T-helper 22 cell (primary cell): ENCODE results near the gene NRTN.
"Not testable (repeated sequence)": the region's sequence is repeated elsewhere in the genome, so short reads cannot be mapped to it uniquely, and the experiment has no call there.

Experiments
- DNase-seq: peaks from one replicate; pipeline ENCODE4 v3.0.0-alpha.2; 2020; ENCODE audit warnings: low read depth

NRTN gene, protein sequence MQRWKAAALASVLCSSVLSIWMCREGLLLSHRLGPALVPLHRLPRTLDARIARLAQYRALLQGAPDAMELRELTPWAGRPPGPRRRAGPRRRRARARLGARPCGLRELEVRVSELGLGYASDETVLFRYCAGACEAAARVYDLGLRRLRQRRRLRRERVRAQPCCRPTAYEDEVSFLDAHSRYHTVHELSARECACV

DNA sequence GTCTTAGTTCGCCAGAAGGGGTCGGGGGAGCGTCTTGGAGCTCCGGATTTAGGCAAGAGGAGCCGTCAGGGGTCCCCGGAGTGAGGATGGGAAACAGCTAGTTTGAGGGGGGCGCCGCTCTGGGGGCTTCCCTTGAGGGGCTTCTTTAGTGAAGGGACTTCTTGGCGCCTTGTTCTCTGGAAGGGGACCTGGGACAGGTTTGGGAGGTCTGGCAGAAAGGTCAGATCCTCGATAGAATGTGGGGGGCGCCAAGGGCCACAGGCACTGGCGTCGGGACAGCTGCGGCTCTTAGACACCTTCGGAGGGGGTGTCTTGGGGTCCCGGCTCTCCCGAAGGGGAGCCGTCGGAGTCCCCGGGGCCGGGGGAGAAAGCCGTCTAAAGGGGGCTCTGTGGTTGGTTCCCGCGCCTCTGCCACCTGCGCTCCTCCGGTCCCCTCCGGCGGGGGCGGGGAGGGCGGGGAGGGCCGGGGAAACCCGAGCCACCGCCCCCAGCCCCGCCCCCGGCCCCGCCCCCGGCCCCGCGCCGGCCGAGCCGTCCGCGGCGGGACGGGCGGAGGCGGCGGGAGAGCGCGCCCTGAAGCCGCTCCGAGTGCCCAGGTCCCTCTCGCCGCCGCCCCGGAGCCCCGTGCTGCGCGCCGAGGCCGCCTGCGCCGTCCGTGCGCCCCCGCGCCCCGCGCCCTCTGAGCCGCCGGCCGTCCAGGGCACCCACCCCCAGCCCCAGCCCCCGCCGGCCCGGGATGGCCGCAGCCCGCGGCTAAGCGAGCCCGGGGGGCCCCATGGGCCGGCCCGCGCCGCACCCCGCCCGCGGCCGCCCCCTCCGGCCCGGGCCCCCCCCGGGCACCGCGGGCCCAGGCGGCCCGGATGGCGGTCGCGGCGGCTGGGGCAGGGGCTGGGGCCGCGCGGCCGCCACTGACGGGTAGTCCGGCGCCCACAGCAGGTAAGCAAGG, at the start of gene NRTN:
NRTN (plus strand) TSS at position 552 of the 946 bp plus-strand sequence. CDS start 19,099 bp downstream, outside the sequence.
- peak; percentile 32 for DNase-seq

DNA sequence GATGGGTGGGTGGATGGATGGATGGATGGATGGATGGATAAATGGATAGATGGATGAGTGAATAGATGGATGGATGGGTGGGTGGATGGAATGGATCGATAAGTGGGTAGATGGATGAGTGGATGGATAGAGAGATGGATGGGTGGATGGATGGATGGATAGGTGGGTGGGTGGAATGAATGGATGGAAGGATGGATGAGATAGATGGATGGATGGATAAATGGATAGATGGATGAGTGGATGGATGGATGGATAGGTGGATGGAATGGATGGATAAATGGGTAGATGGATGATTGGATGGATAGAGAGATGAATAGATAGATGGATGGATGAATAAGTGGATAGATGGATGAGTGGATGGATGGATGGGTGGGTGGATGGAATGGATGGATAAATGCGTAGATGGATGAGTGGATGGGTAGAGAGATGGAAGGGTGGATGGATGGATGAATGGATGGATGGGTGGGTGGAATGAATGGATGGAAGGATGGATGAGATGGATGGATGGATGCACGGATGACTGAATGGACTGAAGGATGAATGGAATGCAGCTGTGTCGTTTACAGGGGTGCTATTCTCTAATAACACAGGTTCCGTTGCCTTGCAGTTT, 42.2 kb upstream of the NRTN start:
- DNase-seq = no peak

DNA sequence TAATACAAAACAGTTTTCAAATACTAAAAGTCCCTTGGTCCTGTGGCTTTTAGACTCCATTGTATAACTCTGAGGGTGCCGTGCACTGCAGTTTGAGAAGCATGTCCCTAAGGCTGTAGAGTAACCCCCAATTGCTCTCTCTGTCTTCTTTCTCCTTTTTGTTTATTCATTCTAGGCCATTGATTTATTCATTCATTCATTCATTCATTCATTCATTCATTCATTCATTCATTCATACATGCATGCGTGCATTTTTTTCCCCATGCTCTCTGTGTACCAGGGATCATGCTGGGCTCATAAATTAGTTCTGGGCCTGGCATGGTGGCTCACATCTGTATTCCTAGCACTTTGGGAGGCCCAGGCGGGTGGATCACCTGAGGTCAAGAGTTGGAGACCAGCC, 39.6 kb upstream of the NRTN start:
- no peak for DNase-seq

DNA sequence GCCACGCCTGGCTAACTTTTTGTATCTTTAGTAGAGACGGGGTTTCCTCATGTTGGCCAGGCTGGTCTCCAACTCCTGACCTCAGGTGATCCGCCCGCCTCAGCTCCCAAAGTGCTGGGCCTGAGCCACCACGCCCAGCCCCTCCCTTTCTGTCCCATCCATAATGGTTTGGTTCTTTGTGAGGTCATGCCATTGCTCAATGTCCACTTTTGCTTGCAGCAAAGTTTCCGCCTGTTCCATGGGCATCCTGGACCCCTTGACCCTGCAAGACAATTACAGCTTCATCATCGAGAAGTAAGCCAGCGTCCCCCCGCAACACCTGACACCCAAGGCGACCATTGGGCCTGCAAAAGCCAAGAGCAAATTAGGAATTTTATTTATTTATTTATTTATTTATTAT, 36.9 kb upstream of the NRTN start:
- DNase-seq = no peak

DNA sequence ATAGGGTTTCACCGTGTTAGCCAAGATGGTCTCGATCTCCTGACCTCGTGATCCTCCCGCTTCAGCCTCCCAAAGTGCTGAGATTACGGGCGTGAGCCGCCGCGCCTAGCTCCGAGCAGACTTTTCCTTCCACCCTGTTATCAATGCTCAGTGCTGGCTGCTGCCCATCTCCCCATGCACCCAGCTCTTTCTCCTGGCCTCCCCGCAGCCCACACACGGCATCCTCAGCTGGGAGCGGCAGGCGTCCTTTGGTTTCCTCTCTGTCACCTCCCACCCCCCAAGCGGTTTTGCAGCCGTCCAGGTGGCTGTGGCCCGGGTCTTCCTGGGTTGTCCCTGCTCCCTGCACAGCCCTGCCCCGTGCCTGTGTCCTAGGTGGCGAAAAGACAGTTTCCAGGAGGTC, 32.5 kb upstream of the NRTN start:
- DNase-seq = no peak

DNA sequence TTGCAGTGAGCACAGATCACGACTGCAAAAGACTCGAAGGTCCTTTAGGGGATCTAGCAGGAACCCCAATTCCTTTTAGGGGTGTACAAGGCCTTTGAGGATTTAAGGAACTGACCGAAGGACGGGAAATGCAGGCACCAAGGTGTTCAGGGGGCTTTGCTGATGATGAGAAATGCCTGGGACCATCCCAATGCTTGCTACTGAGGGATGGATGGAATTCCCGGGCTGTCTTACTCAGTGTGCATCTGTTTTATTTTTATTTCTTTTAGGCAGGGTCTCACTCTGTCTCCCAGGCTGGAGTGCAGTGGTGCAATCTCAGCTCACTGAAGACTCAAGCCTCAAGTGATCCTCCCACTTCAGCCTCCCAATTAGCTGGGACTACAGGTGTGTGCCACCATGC, 31.6 kb upstream of the NRTN start:
- DNase-seq = no peak

DNA sequence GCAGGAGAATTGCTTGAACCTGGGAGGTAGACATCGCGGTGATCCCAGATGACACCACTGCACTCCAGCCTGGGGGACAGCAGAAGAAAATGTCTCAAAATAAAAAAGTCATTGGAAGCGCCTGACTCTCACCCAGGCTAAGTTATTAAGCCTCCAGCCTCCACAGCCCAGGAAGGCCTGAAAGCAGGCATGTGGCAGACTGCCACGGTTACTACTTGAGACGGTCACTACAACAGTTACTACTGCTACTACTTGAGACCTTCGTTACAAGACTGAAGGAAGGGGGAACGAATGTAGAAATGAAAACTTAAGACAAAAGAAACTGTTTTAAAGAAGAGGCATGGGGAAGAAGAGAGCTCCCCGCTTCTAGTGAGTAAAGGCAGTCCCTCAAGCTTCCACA, 29.9 kb upstream of the NRTN start:
- DNase-seq = no peak

DNA sequence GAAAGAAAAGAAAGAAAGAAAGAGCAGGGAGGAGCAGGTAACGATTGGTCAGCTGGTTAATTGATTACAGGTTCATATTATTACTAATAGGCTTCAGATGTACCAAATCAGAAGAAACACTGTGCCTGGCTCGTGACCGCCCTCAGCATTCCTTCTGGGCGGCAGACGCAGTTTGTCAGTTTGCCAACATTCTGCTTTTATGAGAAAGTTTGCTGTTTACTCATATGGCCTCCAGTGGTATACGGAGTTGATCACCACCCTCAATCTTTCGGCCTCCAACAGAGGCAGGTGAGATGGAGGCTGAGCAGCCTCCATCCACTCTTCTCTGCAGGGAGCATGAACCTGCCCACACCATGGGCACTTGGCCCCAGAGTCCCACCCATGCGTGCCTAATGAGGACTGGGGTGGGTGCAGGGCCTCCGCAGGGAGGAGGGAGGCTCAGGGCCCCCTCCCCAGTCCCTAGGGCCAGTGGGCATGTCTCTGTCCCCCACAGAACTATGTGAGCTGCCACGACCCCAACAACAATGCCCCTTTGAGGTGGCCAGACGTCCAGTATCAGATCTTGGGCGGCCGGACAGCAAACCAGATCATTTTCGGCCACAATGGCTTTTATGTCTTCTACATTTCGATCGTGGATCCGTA, 29.1 kb upstream of the NRTN start:
- DNase-seq = no peak

DNA sequence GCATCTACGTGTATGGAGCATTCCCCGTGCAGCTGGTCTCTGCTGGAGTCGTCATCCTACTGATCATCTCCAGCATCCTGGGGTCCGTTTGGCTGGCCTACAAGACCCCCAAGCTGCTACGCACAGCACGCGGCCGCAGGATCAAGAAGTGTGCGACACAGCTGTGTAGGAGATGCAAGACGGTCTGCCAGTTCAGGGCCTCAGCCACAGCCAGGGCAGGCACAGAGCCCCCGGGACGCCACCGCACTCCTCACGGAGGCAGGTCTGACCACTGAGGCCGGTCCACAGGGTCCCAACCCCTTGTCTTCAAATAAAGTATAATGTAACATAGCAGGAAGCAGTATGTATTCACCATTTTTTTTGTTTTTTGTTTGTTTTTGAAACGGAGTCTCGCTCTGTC, 26.5 kb upstream of the NRTN start:
- no peak for DNase-seq

DNA sequence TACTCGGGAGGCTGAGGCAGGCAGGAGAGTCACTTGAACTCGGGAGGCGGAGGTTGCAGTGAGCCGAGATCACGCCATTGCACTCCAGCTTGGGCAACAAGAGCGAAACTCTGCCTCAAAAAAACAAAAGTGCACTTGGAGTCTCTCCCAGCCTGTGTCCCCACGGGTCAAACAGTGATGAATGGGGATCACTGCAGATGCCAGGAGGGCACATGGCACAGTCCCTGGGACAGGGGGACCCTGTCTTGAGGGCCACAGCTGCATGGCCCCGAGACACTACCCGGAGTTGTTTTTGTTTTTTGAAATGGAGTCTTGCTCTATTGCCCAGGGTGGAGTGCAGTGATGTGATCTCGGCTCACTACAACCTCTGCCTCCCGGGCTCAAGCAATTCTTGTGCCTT, 24.0 kb upstream of the NRTN start:
- DNase-seq = not testable (repeated sequence)

DNA sequence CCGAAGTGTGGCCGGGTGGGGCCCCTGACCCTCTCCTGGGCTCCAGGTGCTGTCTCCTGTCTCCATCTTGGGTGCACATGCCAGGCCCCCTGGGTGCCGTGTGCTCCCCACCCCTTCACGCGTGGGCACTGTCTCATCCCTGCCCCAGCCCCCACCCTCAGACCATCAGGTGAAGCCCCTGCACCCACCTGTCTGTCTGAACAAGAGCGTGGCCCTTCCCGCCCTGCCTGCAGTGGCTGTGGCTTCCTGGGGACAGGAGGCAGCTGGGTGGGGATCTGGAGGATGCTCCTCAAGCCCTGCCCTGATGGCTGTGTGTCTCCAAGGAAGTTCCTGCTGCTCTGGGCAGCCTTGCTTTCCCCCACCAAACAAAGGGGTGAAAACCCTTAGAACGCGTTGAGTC, 22.5 kb upstream of the NRTN start:
- DNase-seq = no peak

DNA sequence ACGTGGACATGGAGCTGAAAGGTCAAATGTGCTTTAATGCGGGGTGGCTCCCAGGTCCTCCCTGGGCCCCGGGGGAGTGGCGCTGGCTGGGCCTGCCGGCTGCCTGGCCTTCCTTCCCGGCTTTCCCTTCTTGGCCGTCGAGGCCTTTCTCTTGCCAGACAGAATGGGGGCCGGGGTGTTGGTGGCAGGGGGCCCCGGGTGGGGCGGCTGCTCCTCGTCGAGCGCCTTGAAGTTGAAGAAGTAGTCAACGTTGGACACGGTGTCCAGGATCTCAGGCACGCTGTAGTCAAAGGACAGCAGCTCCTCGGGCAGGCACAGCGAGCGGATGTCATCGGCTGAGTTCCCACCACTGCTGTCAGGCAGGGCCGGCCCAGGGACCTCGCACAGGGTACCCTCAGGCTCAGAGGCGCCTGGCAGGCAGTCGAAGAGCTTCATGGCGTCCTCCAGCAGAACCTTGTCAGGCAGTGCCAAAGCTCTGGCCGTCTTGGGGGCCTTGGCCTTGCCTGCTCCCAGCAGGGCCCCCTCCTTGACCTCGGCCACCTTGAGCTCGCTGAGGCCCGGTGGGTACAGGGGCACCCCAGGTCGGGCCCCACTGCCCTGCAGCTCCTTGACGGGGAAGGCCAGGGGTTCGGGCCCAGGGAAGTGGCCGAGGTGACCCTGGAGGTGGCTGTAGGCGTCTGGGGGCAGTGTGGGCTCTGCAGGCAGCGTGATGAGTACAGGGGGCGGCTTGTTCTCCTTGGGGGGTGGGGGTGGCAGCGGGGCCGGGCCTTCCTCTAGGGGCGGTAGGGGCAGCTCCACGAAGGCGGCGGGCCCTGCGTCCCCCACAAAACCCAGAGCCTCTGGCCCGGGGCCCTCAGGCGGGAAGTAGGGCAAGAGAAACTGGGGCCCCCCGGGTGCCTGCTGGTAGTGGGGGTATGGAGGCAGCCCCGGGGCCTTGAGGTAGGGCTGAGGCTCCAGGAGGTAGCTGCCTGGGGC, 21.6 kb upstream of the NRTN start:
- DNase-seq = no peak

DNA sequence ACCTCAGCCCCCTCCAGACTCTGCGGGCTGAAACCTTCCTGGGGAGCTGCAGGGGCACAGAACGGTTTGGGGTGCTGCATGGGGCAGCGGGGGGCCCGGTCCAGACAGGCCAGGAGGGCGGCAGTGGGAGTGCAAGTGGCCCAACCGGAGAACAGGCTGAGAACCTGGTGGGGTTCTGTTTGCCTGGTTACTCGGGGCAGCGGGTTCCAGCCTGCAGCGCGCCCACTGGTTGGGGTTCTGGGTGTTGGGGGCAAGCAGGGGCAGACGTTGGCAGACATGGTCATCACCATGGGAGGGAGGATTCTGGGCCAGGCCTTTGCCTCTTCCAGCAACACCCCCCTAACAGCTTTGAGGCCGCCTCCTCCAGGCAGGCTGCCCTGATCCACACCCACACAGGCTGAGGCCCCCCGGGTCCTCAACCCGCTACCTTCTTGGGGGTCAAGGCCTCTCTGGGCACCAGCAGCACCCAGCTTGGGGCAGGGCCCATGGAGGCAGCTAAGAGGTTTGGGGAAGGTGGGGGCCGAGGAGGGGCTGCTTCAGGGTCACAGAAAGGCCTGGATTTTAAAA, 20.2 kb upstream of the NRTN start, which contains the start of gene PRR22:
PRR22 (minus strand) TSS at position 166 of the 567 bp plus-strand sequence; CDS start at position 80, 86 bp downstream.
- no peak for DNase-seq

DNA sequence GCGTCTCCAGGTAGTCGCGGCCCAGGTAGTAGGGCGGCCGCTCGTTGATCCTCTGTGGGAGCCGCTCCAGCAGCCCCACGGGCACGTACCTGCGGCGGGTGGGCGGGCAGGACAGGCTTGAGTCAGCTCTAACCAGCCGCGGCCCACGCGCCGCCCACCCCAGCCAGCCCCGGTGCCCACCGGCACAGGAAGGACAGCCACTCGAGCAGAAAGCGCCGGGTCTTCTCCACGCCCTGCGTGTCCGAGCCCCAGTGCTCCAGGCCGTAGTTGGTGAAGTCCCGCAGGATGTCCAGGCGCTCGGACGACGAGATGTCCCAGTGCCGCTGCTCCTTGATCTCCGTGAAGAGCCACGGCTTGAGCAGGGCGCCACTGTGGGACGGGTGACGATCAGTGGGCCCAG, 19.4 kb upstream of the NRTN start:
- no peak for DNase-seq

DNA sequence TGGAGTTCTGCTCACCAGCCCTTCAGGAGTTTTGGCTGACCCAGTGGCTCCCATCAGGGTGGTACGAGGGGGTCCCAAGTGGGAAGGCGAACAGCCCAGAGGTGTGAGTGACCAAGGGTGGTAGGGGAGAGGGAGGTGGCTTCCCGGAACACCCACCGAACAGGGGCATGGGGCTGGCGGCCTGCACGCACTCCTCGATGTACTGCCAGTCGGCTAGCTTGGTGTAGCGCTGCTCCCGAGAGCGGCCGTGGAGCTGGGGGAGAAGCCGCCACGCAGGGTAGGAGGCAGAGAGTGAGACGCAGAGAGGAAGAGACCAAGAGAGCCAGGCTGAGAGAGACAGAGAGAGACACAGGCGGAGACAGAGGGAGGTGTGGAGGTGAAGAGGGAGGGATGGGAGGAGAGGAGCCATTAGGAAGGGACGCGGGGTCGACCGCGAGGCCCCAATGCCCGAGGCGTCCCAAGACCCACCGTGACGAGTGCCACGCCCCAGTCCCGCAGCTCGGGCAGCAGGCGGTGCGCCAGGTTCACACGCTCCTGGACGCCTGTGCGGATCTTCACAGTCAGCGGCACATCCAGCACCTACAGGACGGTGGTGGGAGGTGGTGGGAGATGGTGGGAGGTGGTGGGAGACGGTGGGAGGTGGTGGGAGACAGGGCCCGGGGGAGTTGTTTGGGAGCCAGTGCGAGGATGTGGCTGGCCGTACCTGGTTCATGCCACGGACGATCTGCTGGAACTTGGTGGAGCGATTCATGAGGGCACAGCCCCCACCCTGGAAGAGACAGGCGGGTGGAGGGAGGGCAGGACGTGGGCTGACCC, 18.1 kb upstream of the NRTN start:
- DNase-seq = no peak

DNA sequence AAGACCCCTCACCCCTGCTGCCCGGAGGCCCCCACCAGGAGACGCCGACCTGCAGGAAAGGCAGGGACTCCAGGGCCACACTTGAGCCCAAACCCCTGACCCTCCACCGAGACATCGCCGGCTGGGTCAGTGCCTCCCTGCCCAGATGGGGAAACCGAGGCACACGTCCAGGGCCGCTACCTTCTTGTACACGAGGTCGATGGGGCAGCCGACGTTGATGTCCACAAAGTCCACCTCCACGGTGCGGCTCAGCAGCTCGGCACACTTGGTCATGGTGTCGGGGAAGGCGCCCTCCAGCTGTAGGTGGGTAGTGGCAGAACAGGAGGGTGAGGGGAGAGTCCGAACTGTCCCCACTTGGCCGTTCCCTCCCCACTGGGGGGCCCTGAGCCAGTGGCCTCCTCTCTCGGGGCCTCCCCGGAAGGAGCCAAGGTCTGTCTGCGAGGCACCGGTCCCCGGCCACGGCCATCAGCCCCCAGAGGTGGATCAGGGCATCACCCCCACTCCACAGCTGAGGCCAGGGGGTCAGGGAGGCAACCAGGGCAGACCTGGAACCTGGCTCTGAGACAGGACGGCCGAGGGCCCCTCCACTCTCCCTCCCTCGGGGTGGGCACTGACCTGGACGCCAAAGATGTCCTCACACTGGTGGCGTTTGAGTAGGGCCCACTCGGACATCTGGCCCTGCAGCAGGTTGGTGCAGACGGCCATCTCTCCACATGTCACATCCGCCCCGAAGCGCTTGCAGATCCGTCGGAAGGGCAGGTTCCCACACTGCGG, 17.3 kb upstream of the NRTN start:
- no peak for DNase-seq

DNA sequence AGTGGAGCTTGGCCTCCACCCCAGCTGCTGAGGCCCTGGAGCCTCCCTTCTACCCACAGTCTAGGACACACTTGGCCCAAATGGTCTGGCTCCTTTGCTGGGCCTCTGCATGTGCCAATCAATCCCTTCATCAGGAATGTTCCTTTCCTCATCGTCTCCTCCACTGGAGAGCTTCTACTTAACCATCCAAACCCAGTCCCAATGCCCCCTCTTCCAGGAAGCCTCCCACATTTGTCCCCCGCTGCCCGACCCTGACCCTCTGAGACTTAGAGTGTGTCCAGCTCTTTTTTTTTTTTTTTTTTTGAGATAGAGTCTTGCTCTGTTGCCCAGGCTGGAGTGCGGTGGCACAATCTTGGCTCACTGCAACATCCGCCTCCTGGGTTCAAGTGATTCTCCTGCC, 16.4 kb upstream of the NRTN start:
- DNase-seq = no peak

DNA sequence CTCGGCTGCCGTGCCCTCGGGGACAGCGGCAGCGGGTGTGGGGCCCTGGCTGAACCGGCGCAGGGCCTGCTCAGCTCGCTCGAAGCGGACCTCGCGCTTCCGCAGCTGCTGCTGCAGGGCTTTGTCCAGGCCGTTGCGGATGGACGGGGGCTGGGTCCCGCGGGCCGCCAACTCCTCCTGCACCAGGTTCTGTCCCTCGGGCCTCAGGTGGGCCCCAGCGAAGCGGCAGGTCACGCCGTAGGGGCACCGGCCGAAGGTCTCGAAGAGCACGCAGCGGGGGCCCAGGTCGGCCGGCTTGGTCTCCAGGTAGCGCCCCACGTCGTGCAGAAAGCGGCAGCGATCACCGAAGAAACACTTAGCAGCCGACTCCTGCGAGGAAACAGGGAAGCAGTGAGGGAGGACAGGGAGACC, 15.5 kb upstream of the NRTN start:
- no peak for DNase-seq

DNA sequence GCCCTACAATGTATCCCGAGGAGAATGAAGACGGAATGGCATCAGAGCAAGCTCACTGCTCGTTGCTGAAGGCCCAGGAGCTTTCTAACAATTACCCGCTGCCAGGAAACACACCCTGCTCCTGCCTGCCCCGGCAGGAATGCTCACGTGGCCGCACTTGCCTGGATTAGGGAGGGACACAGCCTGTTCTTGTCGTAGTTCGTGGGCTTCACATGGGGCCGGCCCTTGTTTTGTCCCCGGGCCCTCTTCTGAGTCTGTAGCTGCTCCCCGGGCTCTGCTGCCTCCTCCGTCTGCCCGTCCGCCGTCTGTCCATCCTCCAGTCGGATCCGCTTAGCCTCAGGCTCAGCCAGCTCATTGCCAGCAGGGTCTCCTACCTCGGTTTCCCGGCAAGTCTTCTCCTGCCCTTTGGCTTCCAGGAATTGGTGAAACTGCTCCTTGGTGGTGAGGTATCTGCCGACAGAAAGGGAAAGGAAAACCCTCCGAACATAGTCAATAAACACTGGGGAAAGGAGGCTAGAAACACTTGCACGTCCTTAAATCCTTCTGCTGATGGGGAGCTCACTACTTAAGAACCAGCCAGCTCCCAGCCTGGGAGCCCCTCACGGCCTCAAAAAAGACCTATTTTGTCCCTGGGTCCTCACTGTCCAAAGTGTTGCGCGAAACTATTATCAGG, 14.8 kb upstream of the NRTN start:
- DNase-seq = no peak
